AG09309 (cell line): Measurements from ENCODE around the gene SOWAHC.

Source experiments
- DNase-seq: peaks from one replicate; pipeline ENCODE4 v3.0.0-alpha.2; 2010; ENCODE audit warnings: low read depth
- H3K4me3 ChIP-seq: 2 replicates; pipeline ENCODE4 v1.5.1; 2011; ENCODE audit warnings: mild to moderate bottlenecking, low read depth, low read length, moderate library complexity; ENCODE audit not compliant: control insufficient read depth
- CTCF ChIP-seq: IDR thresholded peaks from 2 replicates; pipeline ENCODE4 v1.5.1; 2011; ENCODE audit warnings: mild to moderate bottlenecking, low read depth, low read length, inconsistent platforms; ENCODE audit not compliant: insufficient read depth, control insufficient read depth; ENCODE audit errors: missing control alignments

The SOWAHC gene

GRCh38 chr2:109604597-109604996 is 9.6 kb upstream of the SOWAHC start:
- no peak for DNase-seq
- no peak overlapping the region for H3K4me3 ChIP-seq
- no peak for TF ChIP-seq CTCF

GRCh38 chr2:109607766-109608165 is 6.4 kb upstream of the SOWAHC start:
- no peak for DNase-seq
- no peak overlapping the region for H3K4me3 ChIP-seq

GRCh38 chr2:109609352-109610024 is 4.7 kb upstream of the SOWAHC start:
- no peak for DNase-seq
- TF ChIP-seq CTCF, result no peak
- H3K4me3 ChIP-seq, result peak overlapping the region; percentile 3

More at GRCh38 chr2:109607766-109608165, 6.4 kb upstream of the SOWAHC start:
- TF ChIP-seq CTCF, result no peak

GRCh38 chr2:109611467-109612095 is 2.6 kb upstream of the SOWAHC start:
- H3K4me3 ChIP-seq, result no peak overlapping the region

GRCh38 chr2:109613081-109613921 is 863 bp upstream of the SOWAHC start:
- H3K4me3 ChIP-seq, result peak overlapping the region; percentile 41
- no peak for TF ChIP-seq CTCF
- DNase-seq, result no peak

More at GRCh38 chr2:109611467-109612095, 2.6 kb upstream of the SOWAHC start:
- peak; percentile 69 for DNase-seq
- TF ChIP-seq CTCF, result no peak

GRCh38 chr2:109614715-109615636 is 812 bp downstream of the SOWAHC start:
- DNase-seq, result no peak
- H3K4me3 ChIP-seq, result peak overlapping the region; percentile 61
- TF ChIP-seq CTCF, result no peak
